Neural progenitor cell (in vitro differentiated cells): Measurements from ENCODE around the gene VPS51. TPM values are rescaled to one million over a fixed set of nuclear protein-coding genes. Genes with fewer than 3 reads are reported as not detected.

Source experiments
- DNase-seq: peaks from one replicate; pipeline ENCODE4 v3.0.0-alpha.2; 2016; ENCODE audit warnings: low spot score
- H2AFZ ChIP-seq: fragments of 200-600 bp; sonication (generic); replicated peaks from 2 replicates; pipeline ENCODE4 v1.6.1; 2016; ENCODE audit warnings: antibody characterized with exemption
- H3F3A ChIP-seq: fragments of 200-600 bp; sonication (generic); 2 replicates; pipeline ENCODE4 v1.6.1; 2016; ENCODE audit warnings: antibody characterized with exemption, low read depth
- H3K27ac ChIP-seq: fragments of 200-600 bp; sonication (generic); 2 replicates; pipeline ENCODE4 v1.5.1; 2016; ENCODE audit warnings: mild to moderate bottlenecking
- H3K27me3 ChIP-seq: fragments of 200-600 bp; sonication (generic); 2 replicates; pipeline ENCODE4 v1.6.1; 2016; ENCODE audit warnings: mild to moderate bottlenecking, moderate library complexity
- H3K36me3 ChIP-seq: fragments of 200-600 bp; sonication (generic); 2 replicates; pipeline ENCODE4 v1.5.1; 2016
- H3K4me1 ChIP-seq: fragments of 200-600 bp; sonication (generic); 2 replicates; pipeline ENCODE4 v1.6.1; 2016; ENCODE audit warnings: mixed run types
- H3K4me2 ChIP-seq: fragments of 200-600 bp; sonication (generic); 2 replicates; pipeline ENCODE4 v1.6.1; 2016
- H3K4me3 ChIP-seq: fragments of 200-600 bp; sonication (generic); 2 replicates; pipeline ENCODE4 v1.5.1; 2016
- H3K79me2 ChIP-seq: fragments of 200-600 bp; sonication (generic); 2 replicates; pipeline ENCODE4 v1.6.1; 2016; ENCODE audit warnings: low read depth
- H3K9ac ChIP-seq: fragments of 200-600 bp; sonication (generic); 2 replicates; pipeline ENCODE4 v1.6.1; 2016
- H3K9me3 ChIP-seq: fragments of 200-600 bp; sonication (generic); 2 replicates; pipeline ENCODE4 v1.5.1; 2016; ENCODE audit warnings: low read depth
- H4K20me1 ChIP-seq: fragments of 200-600 bp; sonication (generic); 2 replicates; pipeline ENCODE4 v1.6.1; 2016; ENCODE audit warnings: low read depth
- H3K27ac Mint-ChIP-seq: 3 replicates; pipeline ENCODE4 v1.8.0; 2021; ENCODE audit warnings: mixed read lengths
- H3K27me3 Mint-ChIP-seq: 2 replicates; pipeline ENCODE4 v1.8.0; 2022; ENCODE audit warnings: low read depth, mild to moderate bottlenecking, inconsistent platforms, moderate library complexity, mixed read lengths; ENCODE audit not compliant: insufficient read depth
- H3K36me3 Mint-ChIP-seq: 3 replicates; pipeline ENCODE4 v1.8.0; 2021; ENCODE audit warnings: mixed read lengths
- H3K4me1 Mint-ChIP-seq: 3 replicates; pipeline ENCODE4 v1.8.0; 2021; ENCODE audit warnings: mixed read lengths
- H3K4me3 Mint-ChIP-seq: 3 replicates; pipeline ENCODE4 v1.8.0; 2021; ENCODE audit warnings: mild to moderate bottlenecking, moderate library complexity, mixed read lengths
- H3K9me3 Mint-ChIP-seq: 3 replicates; pipeline ENCODE4 v1.8.0; 2020; ENCODE audit warnings: mixed read lengths
- EZH2 ChIP-seq: fragments of 200-600 bp; sonication (generic); IDR thresholded peaks from 2 replicates; pipeline ENCODE4 v1.6.1; 2017; ENCODE audit warnings: antibody characterized with exemption, mild to moderate bottlenecking, moderate library complexity
- EZH2phosphoT487 ChIP-seq: fragments of 200-600 bp; sonication (generic); IDR thresholded peaks from 2 replicates; pipeline ENCODE4 v1.6.1; 2017; ENCODE audit warnings: antibody characterized with exemption
- total RNA-seq: library from RNA; depleted of rRNA; stranded (reverse); fragments of >200 nt; gene quantifications from 2 replicates; pipeline ENCODE4 v1.2.3, GENCODE V29; 2015; ENCODE audit warnings: low replicate concordance
- TF ChIP-seq, protein P1 (sequence below): fragments of 200-600 bp; sonication (generic); IDR thresholded peaks from 2 replicates; pipeline ENCODE4 v1.5.1; 2017; ENCODE audit warnings: antibody characterized with exemption, mild to moderate bottlenecking

VPS51 gene
- total RNA-seq, 1 donor from 2014 or later: 80.4 TPM

- no peaks in the 10 kb centered on the region for H3K36me3 ChIP-seq
- H3F3A ChIP-seq: no peaks in the 10 kb centered on the region
- TF ChIP-seq, protein P1, sequence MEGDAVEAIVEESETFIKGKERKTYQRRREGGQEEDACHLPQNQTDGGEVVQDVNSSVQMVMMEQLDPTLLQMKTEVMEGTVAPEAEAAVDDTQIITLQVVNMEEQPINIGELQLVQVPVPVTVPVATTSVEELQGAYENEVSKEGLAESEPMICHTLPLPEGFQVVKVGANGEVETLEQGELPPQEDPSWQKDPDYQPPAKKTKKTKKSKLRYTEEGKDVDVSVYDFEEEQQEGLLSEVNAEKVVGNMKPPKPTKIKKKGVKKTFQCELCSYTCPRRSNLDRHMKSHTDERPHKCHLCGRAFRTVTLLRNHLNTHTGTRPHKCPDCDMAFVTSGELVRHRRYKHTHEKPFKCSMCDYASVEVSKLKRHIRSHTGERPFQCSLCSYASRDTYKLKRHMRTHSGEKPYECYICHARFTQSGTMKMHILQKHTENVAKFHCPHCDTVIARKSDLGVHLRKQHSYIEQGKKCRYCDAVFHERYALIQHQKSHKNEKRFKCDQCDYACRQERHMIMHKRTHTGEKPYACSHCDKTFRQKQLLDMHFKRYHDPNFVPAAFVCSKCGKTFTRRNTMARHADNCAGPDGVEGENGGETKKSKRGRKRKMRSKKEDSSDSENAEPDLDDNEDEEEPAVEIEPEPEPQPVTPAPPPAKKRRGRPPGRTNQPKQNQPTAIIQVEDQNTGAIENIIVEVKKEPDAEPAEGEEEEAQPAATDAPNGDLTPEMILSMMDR: no peak
- TF ChIP-seq EZH2phosphoT487 (no peak), EZH2 (no peak)
- Mint-ChIP-seq H3K4me1 (no peaks in the 10 kb centered on the region), H3K9me3 (no peaks in the 10 kb centered on the region), H3K36me3 (no peaks in the 10 kb centered on the region), H3K4me3 (no peak overlapping the region), H3K27ac (no peak overlapping the region), H3K27me3 (peaks cover 8% of the 10 kb centered on the region)
- no peaks in the 10 kb centered on the region for H4K20me1 ChIP-seq
- H3K4me2 ChIP-seq: no peak overlapping the region
- no peak overlapping the region for H3K27ac ChIP-seq
- H2AFZ ChIP-seq: no peak overlapping the region
- no peak overlapping the region for H3K9ac ChIP-seq
- H3K9me3 ChIP-seq: no peaks in the 10 kb centered on the region
- no peaks in the 10 kb centered on the region for H3K4me1 ChIP-seq
- H3K4me3 ChIP-seq: no peak overlapping the region
- H3K79me2 ChIP-seq: no peaks in the 10 kb centered on the region
- no peaks in the 10 kb centered on the region for H3K27me3 ChIP-seq
- no peak for DNase-seq
These were observed 42.0 kb upstream of the VPS51 start for GRCh38 chr11:65053827-65054508.

DNA sequence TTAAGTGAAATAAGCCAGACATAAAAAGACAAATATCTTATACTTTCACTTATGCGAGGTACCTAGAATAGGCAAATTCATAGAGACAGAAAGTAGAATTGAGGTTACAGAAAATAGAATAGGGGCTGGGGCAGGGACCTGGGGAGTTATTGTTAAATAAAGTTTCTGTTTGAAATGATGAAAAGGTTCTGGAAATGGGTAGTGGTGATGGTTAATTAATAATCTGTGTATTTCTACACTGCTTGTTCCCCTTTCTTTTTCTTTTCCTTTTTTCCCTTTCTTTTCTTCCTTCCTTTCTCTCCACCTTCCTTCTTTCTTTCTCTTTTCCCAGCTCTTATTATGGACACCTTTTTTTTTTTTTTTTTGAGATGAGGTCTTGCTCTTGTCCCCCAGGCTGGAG, 40.5 kb upstream of the VPS51 start:
- Histone ChIP-seq H3K4me1 (no peaks in the 10 kb centered on the region), H2AFZ (no peak overlapping the region), H3F3A (no peaks in the 10 kb centered on the region), H3K9ac (no peak overlapping the region), H4K20me1 (no peaks in the 10 kb centered on the region), H3K79me2 (no peaks in the 10 kb centered on the region), H3K27ac (no peak overlapping the region), H3K4me3 (no peak overlapping the region), H3K9me3 (no peaks in the 10 kb centered on the region), H3K36me3 (no peaks in the 10 kb centered on the region), H3K27me3 (no peaks in the 10 kb centered on the region), H3K4me2 (no peak overlapping the region)
- no peak overlapping the region for H3K4me3 Mint-ChIP-seq
- peaks cover 8% of the 10 kb centered on the region for H3K27me3 Mint-ChIP-seq
- DNase-seq: no peak
- no peak overlapping the region for H3K27ac Mint-ChIP-seq
- H3K36me3 Mint-ChIP-seq: no peaks in the 10 kb centered on the region
- no peak for TF ChIP-seq EZH2phosphoT487
- TF ChIP-seq EZH2: no peak
- TF ChIP-seq, protein P1: no peak
- H3K9me3 Mint-ChIP-seq: no peaks in the 10 kb centered on the region
- H3K4me1 Mint-ChIP-seq: no peaks in the 10 kb centered on the region

DNA sequence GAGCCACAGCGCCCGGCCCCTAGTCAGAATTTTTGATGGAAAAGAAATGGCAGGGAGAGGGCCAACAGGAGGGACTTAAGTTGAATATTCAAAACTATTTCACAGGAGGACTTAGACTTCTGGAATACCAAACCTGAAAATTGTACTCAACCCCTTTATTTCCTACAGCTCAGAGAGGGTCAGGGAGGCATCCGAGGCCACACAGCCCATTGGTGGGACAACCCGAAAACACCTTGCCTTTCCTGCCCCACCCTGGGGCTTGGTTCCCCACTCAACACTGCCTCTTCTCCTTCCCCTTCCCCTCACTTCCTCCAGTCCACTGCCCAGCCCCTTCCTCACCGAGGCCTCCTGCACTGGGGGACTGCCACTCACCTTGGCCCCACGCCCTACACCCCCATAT, 39.0 kb upstream of the VPS51 start:
- Mint-ChIP-seq H3K27me3 (peaks cover 6% of the 10 kb centered on the region), H3K27ac (no peak overlapping the region), H3K9me3 (no peaks in the 10 kb centered on the region), H3K36me3 (no peaks in the 10 kb centered on the region), H3K4me1 (peaks cover 3% of the 10 kb centered on the region), H3K4me3 (no peak overlapping the region)
- no peak for DNase-seq
- TF ChIP-seq EZH2 (no peak), EZH2phosphoT487 (no peak)
- Histone ChIP-seq H3K9ac (no peak overlapping the region), H3F3A (no peaks in the 10 kb centered on the region), H3K36me3 (no peaks in the 10 kb centered on the region), H3K79me2 (no peaks in the 10 kb centered on the region), H2AFZ (no peak overlapping the region), H3K27me3 (no peaks in the 10 kb centered on the region), H3K4me1 (no peaks in the 10 kb centered on the region), H3K9me3 (no peaks in the 10 kb centered on the region), H4K20me1 (no peaks in the 10 kb centered on the region), H3K4me3 (no peak overlapping the region), H3K4me2 (no peak overlapping the region), H3K27ac (no peak overlapping the region)

DNA sequence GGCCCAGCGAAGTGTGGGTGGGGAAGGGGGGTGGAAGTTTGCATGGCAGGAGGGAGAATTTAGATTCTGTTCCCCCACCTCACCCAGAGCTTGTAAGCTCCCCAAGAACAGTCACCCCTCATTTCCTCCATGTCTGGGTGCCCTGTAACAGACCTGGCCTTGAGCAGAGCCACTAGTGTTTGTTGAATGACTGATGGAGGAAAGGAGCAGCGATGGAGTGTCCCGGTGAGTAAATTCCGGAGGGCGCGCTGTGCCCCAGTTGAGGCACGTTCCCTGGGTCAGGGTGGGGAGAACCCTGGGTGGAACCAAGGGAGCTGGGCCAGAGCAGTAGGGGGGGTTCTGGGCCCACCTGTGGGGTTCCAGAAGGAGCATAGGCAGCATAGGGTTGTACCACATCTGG, 38.5 kb upstream of the VPS51 start:
- Mint-ChIP-seq H3K9me3 (no peaks in the 10 kb centered on the region), H3K4me1 (peaks cover 3% of the 10 kb centered on the region), H3K27me3 (peaks cover 5% of the 10 kb centered on the region), H3K36me3 (no peaks in the 10 kb centered on the region), H3K4me3 (no peak overlapping the region), H3K27ac (no peak overlapping the region)
- Histone ChIP-seq H3K27ac (no peak overlapping the region), H2AFZ (no peak overlapping the region), H3K79me2 (no peaks in the 10 kb centered on the region), H3K9ac (no peak overlapping the region), H4K20me1 (no peaks in the 10 kb centered on the region), H3K9me3 (no peaks in the 10 kb centered on the region), H3K4me3 (no peak overlapping the region), H3K4me1 (no peaks in the 10 kb centered on the region), H3F3A (no peaks in the 10 kb centered on the region), H3K27me3 (no peaks in the 10 kb centered on the region), H3K4me2 (no peak overlapping the region), H3K36me3 (no peaks in the 10 kb centered on the region)
- DNase-seq: no peak
- TF ChIP-seq EZH2 (no peak), EZH2phosphoT487 (no peak)
- TF ChIP-seq, protein P1: no peak
